Amniotic stem cell (primary cell): ENCODE results near the gene VWDE.

ENCODE experiments used
- DNase-seq: peaks from one replicate; lab custom pipeline; 2025; lab: John Stamatoyannopoulos, UW

Gene VWDE

GRCh38 chr7:12281038-12281437 is 122.6 kb downstream of the VWDE start:
- no peak for DNase-seq
